Measurements from ENCODE around the gene DIPK2B.

DNA sequence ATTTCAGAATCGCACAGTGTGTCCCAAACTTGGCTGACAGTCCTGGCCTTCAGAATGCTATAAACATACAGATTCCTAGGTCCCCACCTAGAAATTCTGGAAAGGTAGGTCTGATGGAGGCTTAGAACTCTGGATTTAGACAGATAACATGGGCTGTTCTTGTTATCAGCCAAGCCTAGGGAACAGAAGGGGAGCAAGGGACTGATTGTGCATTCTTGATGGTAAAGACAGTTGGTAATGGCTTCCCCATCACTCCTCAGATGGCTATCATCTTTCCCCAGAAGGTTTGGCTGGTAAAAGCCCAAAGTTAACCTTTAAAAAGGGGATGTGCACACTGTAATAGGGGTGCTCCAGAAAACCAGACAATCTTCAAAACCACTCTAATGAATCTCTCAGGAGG lies 35.7 kb downstream of the DIPK2B start:
- TF ChIP-seq, protein P1, sequence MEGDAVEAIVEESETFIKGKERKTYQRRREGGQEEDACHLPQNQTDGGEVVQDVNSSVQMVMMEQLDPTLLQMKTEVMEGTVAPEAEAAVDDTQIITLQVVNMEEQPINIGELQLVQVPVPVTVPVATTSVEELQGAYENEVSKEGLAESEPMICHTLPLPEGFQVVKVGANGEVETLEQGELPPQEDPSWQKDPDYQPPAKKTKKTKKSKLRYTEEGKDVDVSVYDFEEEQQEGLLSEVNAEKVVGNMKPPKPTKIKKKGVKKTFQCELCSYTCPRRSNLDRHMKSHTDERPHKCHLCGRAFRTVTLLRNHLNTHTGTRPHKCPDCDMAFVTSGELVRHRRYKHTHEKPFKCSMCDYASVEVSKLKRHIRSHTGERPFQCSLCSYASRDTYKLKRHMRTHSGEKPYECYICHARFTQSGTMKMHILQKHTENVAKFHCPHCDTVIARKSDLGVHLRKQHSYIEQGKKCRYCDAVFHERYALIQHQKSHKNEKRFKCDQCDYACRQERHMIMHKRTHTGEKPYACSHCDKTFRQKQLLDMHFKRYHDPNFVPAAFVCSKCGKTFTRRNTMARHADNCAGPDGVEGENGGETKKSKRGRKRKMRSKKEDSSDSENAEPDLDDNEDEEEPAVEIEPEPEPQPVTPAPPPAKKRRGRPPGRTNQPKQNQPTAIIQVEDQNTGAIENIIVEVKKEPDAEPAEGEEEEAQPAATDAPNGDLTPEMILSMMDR (IDR thresholded peaks at IDR 0.05) = no peak
- no peak for TF ChIP-seq EP300 (IDR thresholded peaks at IDR 0.05; ENCODE audit: low read depth)
- TF ChIP-seq POLR2A (IDR thresholded peaks at IDR 0.05) = no peak

Data from transverse colon (tissue), 3 donors.